Left renal pelvis (tissue), 4 donors: ENCODE results near the gene PRRC1. TPM values are rescaled to one million over a fixed set of nuclear protein-coding genes. Genes with fewer than 3 reads are reported as not detected.

ENCODE experiments used
- DNase-seq, 4 donors: peaks; one replicate each; pipeline ENCODE4 v3.0.0-alpha.2; 2013; ENCODE audit warnings: low read depth in 4 of 4, low spot score in 3 of 4
- polyA plus RNA-seq, 4 donors: library from polyadenylated mRNA; unstranded; fragments of 120-200 nt; gene quantifications; one replicate each; pipeline ENCODE4 v1.2.1, GENCODE V29; 2013; ENCODE audit not compliant: insufficient read length in 4 of 4

Gene PRRC1
- polyA plus RNA-seq, 4 donors, result 78.4 to 93.4 (median 89.9) TPM

GRCh38 chr5:127574852-127575679 lies 57.6 kb downstream of the PRRC1 start:
- no peak for DNase-seq

GRCh38 chr5:127577458-127577857 lies 60.0 kb downstream of the PRRC1 start:
- no peak for DNase-seq

- no peak for DNase-seq
Observed at GRCh38 chr5:127580731-127581130, 63.3 kb downstream of the PRRC1 start.

GRCh38 chr5:127581450-127581849 lies 64.0 kb downstream of the PRRC1 start:
- no peak for DNase-seq

GRCh38 chr5:127582773-127583370 lies 65.4 kb downstream of the PRRC1 start:
- no peak for DNase-seq

- DNase-seq, result no peak
Observed at GRCh38 chr5:127583866-127584265, 66.4 kb downstream of the PRRC1 start.

GRCh38 chr5:127585661-127586060 lies 68.2 kb downstream of the PRRC1 start:
- DNase-seq, result no peak

- no peak for DNase-seq
Observed at GRCh38 chr5:127586066-127586770, 68.8 kb downstream of the PRRC1 start.

GRCh38 chr5:127586811-127587210 lies 69.4 kb downstream of the PRRC1 start:
- no peak for DNase-seq

- DNase-seq, result no peak
Observed at GRCh38 chr5:127587246-127587917, 69.9 kb downstream of the PRRC1 start.

GRCh38 chr5:127588368-127588767 lies 70.9 kb downstream of the PRRC1 start:
- DNase-seq, result no peak

- DNase-seq, result no peak
Observed at GRCh38 chr5:127589309-127590030, 72.0 kb downstream of the PRRC1 start.

GRCh38 chr5:127590156-127590722 lies 72.8 kb downstream of the PRRC1 start:
- DNase-seq, result no peak

GRCh38 chr5:127595484-127596368 lies 78.3 kb downstream of the PRRC1 start:
- no peak for DNase-seq

GRCh38 chr5:127596501-127596900 lies 79.1 kb downstream of the PRRC1 start:
- no peak for DNase-seq

- no peak for DNase-seq
Observed at GRCh38 chr5:127599320-127599719, 81.9 kb downstream of the PRRC1 start.

GRCh38 chr5:127599847-127600246 lies 82.4 kb downstream of the PRRC1 start:
- no peak for DNase-seq

GRCh38 chr5:127601111-127601510 lies 83.7 kb downstream of the PRRC1 start:
- no peak for DNase-seq

GRCh38 chr5:127601601-127602000 lies 84.2 kb downstream of the PRRC1 start:
- no peak for DNase-seq
